HG03439 (cell line): Measurements from ENCODE around the gene CYP24A1.

Source experiments
- ATAC-seq: cut with Tn5 transposase; IDR thresholded peaks from one replicate; pipeline ENCODE4 v1.9.1; 2021; ENCODE audit warnings: mild to moderate bottlenecking, moderate library complexity; ENCODE audit not compliant: unreplicated experiment

Gene CYP24A1

DNA sequence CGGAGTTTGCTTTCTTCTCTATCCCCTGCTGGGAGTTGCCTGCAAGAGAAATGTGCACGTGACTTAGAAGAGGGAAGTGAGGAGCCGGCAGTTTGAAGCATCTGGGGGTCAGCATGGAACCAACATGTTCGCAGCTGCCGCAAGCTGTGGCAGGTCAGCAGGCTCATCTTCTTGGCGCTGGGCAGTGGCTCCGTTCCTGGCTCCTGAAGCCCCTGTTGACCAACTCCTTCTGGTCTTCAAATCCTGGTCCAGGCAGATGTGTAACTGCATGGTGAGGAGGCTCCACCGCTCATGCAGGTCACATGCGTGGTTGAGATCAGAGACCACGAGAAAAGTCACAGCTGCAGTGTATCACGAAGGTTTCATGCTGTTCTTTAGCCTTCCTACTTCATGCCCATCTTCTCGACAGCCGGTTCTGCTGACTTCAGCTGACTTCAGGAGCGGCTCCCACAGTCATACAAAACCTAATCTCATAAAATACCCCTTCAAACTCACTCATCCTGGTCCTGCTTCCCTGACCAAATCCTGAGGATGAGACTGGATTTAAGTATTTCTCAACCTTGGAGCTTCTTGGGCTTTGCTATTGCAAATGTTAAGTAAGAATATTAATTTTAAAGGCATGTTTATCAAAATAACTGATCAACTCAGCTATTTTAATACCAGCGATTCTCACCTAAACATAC, 58.5 kb downstream of the CYP24A1 start:
- no peak for ATAC-seq

DNA sequence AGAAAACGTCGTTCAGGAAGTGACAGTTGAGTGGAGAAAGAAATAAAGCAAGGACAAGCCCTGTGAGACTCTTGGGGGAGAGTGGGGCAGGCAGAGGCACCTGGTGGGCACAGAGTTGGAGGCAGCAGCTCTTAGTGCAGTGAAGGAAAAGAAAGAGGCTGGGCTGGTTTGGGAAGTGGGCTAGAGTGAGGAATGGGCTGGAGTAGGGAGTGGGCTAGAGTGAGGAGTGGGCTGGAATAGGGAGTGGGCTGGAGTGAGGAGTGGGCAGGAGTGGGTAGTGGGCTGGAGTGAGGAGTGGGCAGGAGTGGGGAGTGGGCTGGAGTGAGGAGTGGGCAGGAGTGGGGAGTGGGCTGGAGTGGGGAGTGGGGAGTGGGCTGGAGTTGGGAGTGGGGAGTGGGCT, 59.7 kb downstream of the CYP24A1 start:
- ATAC-seq = no peak

- no peak for ATAC-seq
These were observed 60.2 kb downstream of the CYP24A1 start for GRCh38 chr20:54113566-54113965.

DNA sequence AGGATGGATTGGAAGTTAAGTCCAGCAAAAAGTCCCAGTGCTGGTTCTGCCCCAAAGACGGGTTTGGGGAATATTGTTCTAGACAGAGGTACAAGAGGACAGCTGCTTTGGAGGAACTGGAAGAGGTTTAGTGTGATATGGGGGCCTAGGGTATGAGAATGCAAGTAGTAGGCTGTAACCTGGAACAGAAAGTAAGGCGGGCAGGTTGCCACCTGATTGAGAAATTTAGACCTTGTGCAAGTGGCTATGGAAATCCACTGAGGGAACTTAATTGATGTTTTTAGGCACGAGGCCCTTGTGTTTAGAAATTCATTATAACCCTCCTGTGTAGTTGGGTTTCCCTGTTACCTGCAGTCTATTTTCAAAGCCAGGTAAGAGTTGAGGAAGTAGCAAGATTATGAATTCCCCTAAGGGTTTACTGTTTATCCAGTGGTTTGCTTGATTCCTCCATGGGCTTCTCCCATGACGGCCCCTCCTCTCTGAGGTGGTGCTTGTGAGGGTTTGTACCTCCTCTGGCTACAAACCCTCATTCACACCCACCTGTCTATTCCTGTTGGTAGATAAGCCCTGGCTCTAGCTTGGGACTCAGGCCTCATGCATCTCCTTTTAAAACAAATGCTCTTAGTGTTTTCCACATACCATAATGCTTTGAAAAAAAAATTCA, 61.4 kb downstream of the CYP24A1 start:
- no peak for ATAC-seq

- ATAC-seq = no peak
These were observed 62.3 kb downstream of the CYP24A1 start for GRCh38 chr20:54111460-54111859.

DNA sequence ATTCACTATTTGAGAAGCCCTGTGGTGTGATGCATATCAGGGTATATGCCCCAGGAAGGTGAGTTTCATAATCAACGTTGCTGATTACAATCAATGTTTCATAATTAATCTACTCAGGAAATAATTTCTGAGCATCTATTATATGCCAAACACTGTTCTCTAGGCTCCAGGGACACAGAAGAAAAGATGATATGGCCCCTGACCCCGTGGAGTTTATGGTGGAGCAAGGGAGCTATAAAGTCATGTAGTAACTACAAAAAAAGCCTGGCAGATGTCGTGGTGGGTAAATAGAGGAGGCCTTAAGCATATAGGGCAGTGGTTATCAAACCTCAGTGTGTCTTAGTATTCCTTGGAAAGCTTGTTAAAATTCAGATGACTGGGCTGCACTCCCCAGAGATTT, 63.3 kb downstream of the CYP24A1 start:
- ATAC-seq = no peak

DNA sequence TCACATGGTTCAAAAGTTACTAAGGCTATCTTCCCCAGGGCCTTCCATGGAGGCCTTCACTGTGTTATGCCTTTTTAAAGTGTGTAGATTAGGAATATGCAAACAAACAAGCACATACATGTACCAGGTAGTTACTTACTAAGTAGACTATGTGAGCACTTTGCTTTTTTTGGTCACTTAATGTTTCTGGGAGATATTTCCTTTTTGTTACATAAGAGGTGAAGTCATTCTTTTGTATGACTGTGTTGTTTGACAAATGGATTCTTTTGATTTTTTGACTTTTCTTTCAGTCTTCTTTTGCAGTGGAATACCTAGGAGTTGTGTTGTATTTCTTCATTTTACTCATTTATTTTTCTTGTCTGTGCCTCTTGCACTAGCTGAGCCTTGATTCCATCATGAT, 63.7 kb downstream of the CYP24A1 start:
- ATAC-seq = no peak

DNA sequence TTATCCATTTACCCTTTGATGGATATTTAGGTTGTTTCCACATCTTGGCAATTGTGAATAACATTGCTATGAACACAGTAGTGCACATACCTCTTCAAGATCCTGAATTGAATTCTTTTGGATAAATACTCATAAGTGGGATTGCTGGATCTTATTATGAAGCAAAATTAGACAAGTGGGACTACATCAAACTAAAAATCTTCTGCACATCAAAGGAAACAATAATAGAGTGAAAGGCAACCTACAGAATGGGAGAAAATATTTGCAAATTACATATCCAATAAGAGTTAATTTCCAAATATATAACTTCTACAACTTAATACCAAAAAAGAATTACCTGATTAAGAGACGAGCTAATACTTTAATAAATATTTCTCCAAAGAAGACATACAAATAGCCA, 65.0 kb downstream of the CYP24A1 start:
- no peak for ATAC-seq

DNA sequence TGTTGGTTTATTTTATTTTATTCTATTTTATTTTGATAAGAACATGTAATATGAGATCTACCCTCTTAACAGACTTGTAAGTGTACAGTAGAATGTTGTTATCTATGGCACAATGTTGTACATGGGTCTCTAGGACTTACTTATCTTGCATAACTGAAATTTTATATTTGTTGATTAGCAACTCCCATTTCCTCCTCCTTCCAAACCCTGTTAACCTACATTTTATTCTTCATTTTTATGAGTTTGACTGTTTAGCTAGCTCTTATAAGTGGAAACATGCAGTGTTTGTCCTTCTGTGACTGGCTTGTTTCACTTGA, 65.5 kb downstream of the CYP24A1 start:
- ATAC-seq = no peak

DNA sequence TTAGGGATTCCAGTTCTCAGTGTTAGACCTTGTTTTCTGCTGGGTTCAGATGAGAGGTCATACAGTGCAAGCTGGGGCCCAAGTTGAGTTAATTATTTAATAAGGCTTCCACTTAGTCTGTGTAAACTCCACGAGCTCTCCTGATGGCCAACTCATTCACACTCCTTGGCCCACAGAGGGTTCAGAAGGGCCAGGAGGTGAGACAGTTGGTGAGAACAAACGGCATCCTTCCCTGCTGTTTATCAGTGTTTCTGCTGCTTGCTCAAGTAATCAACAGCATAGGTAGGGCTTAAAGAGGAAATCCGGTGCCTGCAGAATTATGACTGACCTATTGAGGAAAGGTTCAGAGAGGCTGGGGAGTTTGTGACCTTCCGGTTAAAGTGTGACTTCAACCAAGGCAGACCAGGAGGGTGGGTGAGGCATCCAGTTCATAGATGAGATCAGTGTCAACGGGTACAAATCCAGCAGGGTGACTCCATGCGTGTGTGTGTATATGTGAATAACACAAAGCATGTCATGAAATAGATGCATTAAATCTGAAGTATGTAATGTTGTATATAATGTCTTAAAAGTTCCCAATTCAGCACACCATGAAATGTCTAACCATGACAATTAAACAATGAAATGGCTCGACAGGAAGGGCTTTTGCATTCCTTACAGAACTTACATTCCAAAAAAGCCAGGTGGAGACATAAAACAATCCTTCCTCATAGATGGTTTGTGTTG, 66.0 kb downstream of the CYP24A1 start:
- no peak for ATAC-seq

DNA sequence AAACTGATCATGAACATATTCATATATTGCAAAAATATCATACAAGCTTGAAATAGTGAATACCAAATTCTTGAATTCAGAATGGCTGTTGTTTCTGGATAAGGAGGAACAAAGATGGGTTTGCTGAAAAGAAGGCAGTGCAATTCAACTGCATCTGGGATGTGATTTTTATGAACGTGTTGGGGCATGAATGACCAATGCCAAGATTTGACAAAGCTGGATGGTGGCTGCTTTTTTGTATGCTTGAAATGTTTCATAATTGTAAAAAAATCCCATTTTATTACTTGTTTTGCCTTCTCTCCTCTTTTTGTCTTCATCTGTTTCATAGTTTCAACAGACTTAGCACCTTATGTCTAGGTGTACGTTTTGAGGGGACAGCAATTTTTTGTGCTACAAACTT, 66.6 kb downstream of the CYP24A1 start:
- no peak for ATAC-seq

GRCh38 chr20:54106162-54106561, 67.6 kb downstream of the CYP24A1 start:
- ATAC-seq = no peak

DNA sequence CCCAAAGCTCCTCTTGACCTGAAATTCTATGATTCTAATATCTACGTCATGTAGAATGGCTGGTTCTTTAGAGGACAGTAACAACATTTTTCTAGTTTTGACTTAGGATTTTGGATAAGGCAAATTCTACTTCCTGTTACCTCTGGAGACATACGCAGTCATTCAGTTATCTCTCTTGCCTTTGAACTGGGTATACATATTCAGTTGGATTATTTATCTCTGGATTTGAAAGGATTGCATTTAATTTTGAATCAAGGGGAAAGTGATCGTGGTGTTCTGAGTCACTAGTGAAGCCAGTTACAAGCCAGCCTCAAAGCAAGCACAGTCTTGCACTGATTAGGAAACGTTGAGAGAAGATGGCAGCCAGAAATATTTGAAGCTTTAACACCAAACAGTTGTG, 68.1 kb downstream of the CYP24A1 start:
- ATAC-seq = no peak

GRCh38 chr20:54104781-54105180, 69.0 kb downstream of the CYP24A1 start:
- no peak for ATAC-seq

DNA sequence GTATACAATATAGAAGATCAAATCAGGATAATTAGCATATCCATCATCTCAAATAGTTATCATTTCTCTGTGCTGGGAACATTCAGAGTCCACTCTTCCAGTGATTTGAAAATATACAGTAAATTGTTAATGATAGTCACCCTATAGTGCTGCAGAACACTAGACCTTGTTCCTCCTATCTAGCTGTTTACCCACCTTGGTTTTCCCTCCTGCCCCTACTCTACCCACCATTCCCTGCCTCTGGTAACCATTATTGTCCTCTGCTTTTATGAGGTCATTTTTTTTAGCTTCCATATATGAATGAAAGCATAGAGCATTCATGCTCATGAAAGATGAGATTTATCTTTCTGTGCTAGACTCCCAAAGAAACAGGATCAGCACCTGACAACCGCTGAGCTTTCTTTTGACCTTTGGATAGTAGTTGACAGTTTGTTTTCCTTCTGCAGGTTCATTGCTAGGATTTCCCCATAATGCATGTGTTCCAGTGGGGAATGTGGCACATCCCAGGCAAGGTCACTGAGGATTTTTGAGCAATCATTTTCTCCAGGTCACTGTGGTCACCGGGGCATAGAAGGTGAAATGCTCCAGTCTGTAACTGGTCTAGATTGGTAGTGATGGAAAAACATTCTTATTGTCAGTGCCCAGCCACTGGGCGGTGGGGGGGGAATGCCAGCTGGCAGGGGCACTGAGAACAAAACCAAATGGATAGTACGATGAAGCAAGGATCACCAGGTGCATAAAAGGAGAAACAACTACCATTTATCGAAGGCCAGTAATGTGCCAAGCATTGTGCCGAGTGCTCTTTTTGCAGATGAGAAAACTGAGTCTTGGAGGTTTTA, 69.8 kb downstream of the CYP24A1 start:
- ATAC-seq = no peak
